Neutrophil (primary cell): ENCODE data around the gene TAF11L3.
"Not testable (repeated sequence)": the region's sequence is repeated elsewhere in the genome, so short reads cannot be mapped to it uniquely, and the experiment has no call there.

Experiments used
- H3K27ac ChIP-seq: fragments of 200-600 bp; sonication (generic); 2 replicates; pipeline ENCODE4 v1.5.1; 2016; ENCODE audit warnings: mild to moderate bottlenecking, moderate library complexity
- H3K27me3 ChIP-seq: fragments of 200-600 bp; sonication (generic); 2 replicates; pipeline ENCODE4 v1.6.0; 2016; ENCODE audit warnings: mild to moderate bottlenecking
- H3K36me3 ChIP-seq: fragments of 200-600 bp; sonication (generic); 2 replicates; pipeline ENCODE4 v1.5.1; 2017
- H3K4me1 ChIP-seq, 2 experiments: fragments of 200-600 bp in 1 of 2; sonication (generic) in 1 of 2; 1 replicate in 1 of 2; 2 replicates in 1 of 2; pipeline versions ENCODE4 v1.5.1 to v1.6.1; 2013 to 2016; ENCODE audit warnings: low read depth in 1 of 2, low read length in 1 of 2, mild to moderate bottlenecking in 1 of 2, moderate library complexity in 1 of 2; ENCODE audit not compliant: control insufficient read depth in 1 of 2, insufficient read depth in 1 of 2
- H3K4me3 ChIP-seq, 2 experiments: fragments of 200-600 bp in 1 of 2; sonication (generic) in 1 of 2; 1 replicate in 1 of 2; 2 replicates in 1 of 2; pipeline ENCODE4 v1.5.1; 2013 to 2016; ENCODE audit warnings: low read depth in 1 of 2, low read length in 1 of 2, mild to moderate bottlenecking in 1 of 2, moderate library complexity in 1 of 2
- H3K9me3 ChIP-seq: fragments of 200-600 bp; sonication (generic); 2 replicates; pipeline ENCODE4 v1.5.1; 2016

Gene TAF11L3

GRCh38 chr5:17526504-17526903 lies 8.3 kb downstream of the TAF11L3 start:
- not testable (repeated sequence) for H3K4me3 ChIP-seq, H3K9me3 ChIP-seq, H3K27me3 ChIP-seq, H3K27ac ChIP-seq, H3K4me1 ChIP-seq, H3K36me3 ChIP-seq

- H3K36me3 ChIP-seq, H3K9me3 ChIP-seq, H3K27me3 ChIP-seq, H3K27ac ChIP-seq, H3K4me1 ChIP-seq, H3K4me3 ChIP-seq: not testable (repeated sequence)
Measured at GRCh38 chr5:17528369-17528768, 10.2 kb downstream of the TAF11L3 start, which contains the start of gene TAF11L6. Gene TAF11L6, plus strand, starts transcription at chr5:17528669.
